Naive thymus-derived CD4-positive, alpha-beta T cell (primary cell): ENCODE data around the gene GDPD3. TPM values are rescaled to one million over a fixed set of nuclear protein-coding genes. Genes with fewer than 3 reads are reported as not detected.
A peak's percentile ranks its signal among the peaks of the same experiment; 100 is the strongest.

Experiments used
- ATAC-seq: fragments of 150-1000 bp; cut with Tn5 transposase; 2 replicates; pipeline ENCODE4 v1.10.0; 2021; ENCODE audit warnings: mild to moderate bottlenecking, moderate library complexity
- CTCF ChIA-PET: fragments of 350-600 bp; sonication (Branson Sonifier 250); formaldehyde crosslinking; loops from one replicate; lab custom pipeline; 2021; ENCODE audit warnings: antibody characterized with exemption; lab: Charles Lee
- POLR2A ChIA-PET: fragments of 350-600 bp; sonication (Branson Sonifier 250); formaldehyde crosslinking; loops from one replicate; lab custom pipeline; 2021; ENCODE audit warnings: antibody characterized with exemption, inconsistent platforms; lab: Charles Lee
- DNase-seq, 9 donors: peaks; one replicate each; pipeline versions ENCODE4 v3.0.0 to v3.0.0-alpha.2; 2020 to 2022; ENCODE audit warnings: mixed read lengths in 1 of 9
- H3K27ac ChIP-seq: one replicate; pipeline ENCODE4 v1.7.0; 2013; ENCODE audit warnings: mild to moderate bottlenecking, low read depth, low read length, moderate library complexity
- H3K27me3 ChIP-seq, 2 donors: one replicate each; pipeline ENCODE4 v1.7.0; 2013; ENCODE audit warnings: low read length in 2 of 2, mild to moderate bottlenecking in 2 of 2, moderate library complexity in 2 of 2; ENCODE audit not compliant: control insufficient read depth in 2 of 2, insufficient read depth in 2 of 2
- H3K36me3 ChIP-seq, 3 experiments: 1 replicate in 2 of 3; 2 replicates in 1 of 3; pipeline ENCODE4 v1.7.0; 2013; ENCODE audit warnings: low read length in 3 of 3, mild to moderate bottlenecking in 3 of 3, moderate library complexity in 1 of 3; ENCODE audit not compliant: insufficient read depth in 3 of 3, control insufficient read depth in 2 of 3
- H3K4me1 ChIP-seq, 2 donors: one replicate each; pipeline ENCODE4 v1.7.0; 2013; ENCODE audit warnings: low read length in 2 of 2, mild to moderate bottlenecking in 2 of 2, moderate library complexity in 1 of 2; ENCODE audit not compliant: control insufficient read depth in 2 of 2, insufficient read depth in 2 of 2
- H3K4me3 ChIP-seq: 2 replicates; pipeline ENCODE4 v1.7.0; 2013; ENCODE audit warnings: mild to moderate bottlenecking, low read length
- H3K9me3 ChIP-seq, 3 experiments: 1 replicate in 2 of 3; 2 replicates in 1 of 3; pipeline ENCODE4 v1.7.0; 2013; ENCODE audit warnings: low read length in 3 of 3; ENCODE audit not compliant: control insufficient read depth in 2 of 3
- H3K27ac Mint-ChIP-seq, 9 donors: one replicate each; pipeline ENCODE4 v1.8.0; 2020 to 2022; ENCODE audit warnings: mixed read lengths in 9 of 9, mild to moderate bottlenecking in 8 of 9, moderate library complexity in 5 of 9, inconsistent platforms in 2 of 9
- H3K27me3 Mint-ChIP-seq, 5 donors: one replicate each; pipeline ENCODE4 v1.8.0; 2021 to 2022; ENCODE audit warnings: mixed read lengths in 5 of 5, mild to moderate bottlenecking in 1 of 5
- H3K36me3 Mint-ChIP-seq, 5 donors: one replicate each; pipeline ENCODE4 v1.8.0; 2020 to 2022; ENCODE audit warnings: mixed read lengths in 5 of 5, mild to moderate bottlenecking in 3 of 5, inconsistent platforms in 1 of 5
- H3K4me1 Mint-ChIP-seq, 7 donors: one replicate each; pipeline ENCODE4 v1.8.0; 2020 to 2022; ENCODE audit warnings: mixed read lengths in 7 of 7, mild to moderate bottlenecking in 3 of 7, inconsistent platforms in 1 of 7
- H3K4me3 Mint-ChIP-seq, 10 donors: one replicate each; pipeline ENCODE4 v1.8.0; 2020 to 2022; ENCODE audit warnings: mild to moderate bottlenecking in 10 of 10, mixed read lengths in 10 of 10, moderate library complexity in 6 of 10, inconsistent platforms in 2 of 10
- H3K9me3 Mint-ChIP-seq, 11 donors: one replicate each; pipeline ENCODE4 v1.8.0; 2020 to 2022; ENCODE audit warnings: mixed read lengths in 11 of 11, mild to moderate bottlenecking in 4 of 11, inconsistent platforms in 1 of 11, moderate library complexity in 1 of 11
- intact Hi-C, 2 donors: fragments of 100-400 bp; cut with micrococcal nuclease; formaldehyde crosslinking; loops; one replicate each; pipeline ENCODE4 v1.15.1; 2023
- polyA plus RNA-seq, 2 donors: library from polyadenylated mRNA; unstranded; fragments of 300-500 nt; fragmentation: Illumina TruSeq; gene quantifications; one replicate each; pipeline ENCODE4 v1.2.3, GENCODE V29; 2021
- total RNA-seq, 6 experiments: library from RNA in 5 of 6; stranded (reverse) in 5 of 6; gene quantifications; 1 replicate in 5 of 6; 2 replicates in 1 of 6; pipeline ENCODE4 v1.2.3 and lab custom pipeline; 2021 to 2026

GDPD3 gene
- total and polyA plus RNA-seq, 7 experiments from 2014 or later = 7.9 to 39.3 (median 12.3) TPM; not detected in 2

DNA sequence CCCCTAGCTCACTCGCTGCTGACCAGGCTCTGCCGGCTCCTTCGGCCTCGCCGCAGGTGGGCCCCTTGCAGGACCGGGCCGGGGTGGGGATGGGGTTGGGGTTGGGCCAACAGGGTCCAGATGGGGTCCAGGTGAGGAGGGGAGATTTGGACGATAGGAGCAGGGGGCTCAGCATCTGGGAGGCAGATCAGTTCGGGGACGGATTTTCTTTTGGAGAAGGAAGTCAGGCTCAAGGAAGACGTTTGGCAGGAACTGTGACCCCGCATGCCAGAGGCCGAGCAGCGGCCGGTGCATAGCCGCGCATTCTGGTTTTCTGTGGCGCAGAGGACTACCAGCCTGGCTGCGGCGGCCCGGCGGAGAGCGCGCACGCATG lies 48.6 kb downstream of the GDPD3 start:
- peaks cover 13 to 41% (median 16%) of the 10 kb centered on the region in 3 experiments for H3K36me3 ChIP-seq
- ChIA-PET CTCF (interaction anchor here (0.6 to 1.9 kb wide), 4 partner anchors 9 to 343 kb away, joined by 3 to 8 read pairs (median 4); partner anchors contain the start of gene ZNF771), POLR2A (interaction anchor here (0.7 to 6.3 kb wide), 24 partner anchors 10 to 594 kb away, joined by 3 to 159 read pairs (median 6); partner anchors contain the start of genes CORO1A, DCTPP1, KCTD13 and PPP4C)
- H3K4me3 ChIP-seq = peak overlapping the region; percentile 94
- H3K9me3 ChIP-seq = no peaks in the 10 kb centered on the region
- peaks cover 13 to 36% of the 10 kb centered on the region in 2 donors for H3K4me1 ChIP-seq
- H3K27ac Mint-ChIP-seq = peak overlapping the region; percentile 90 to 99 (median 98)
- H3K4me1 Mint-ChIP-seq = peaks cover 18 to 39% (median 33%) of the 10 kb centered on the region in 7 donors
- no peak for ATAC-seq
- peak overlapping the region; percentile 83 for H3K27ac ChIP-seq
- no peaks in the 10 kb centered on the region for H3K27me3 Mint-ChIP-seq
- H3K9me3 Mint-ChIP-seq = no peaks in the 10 kb centered on the region
- intact Hi-C loops = loop anchor here (1.0 to 10.0 kb wide), 19 partner anchors 11 to 858 kb away; partner anchors contain the start of genes FBRS (in 2 of the 2), MAPK3 (in 2 of the 2), PPP4C (in 2 of the 2) and CORO1A (in 1 of the 2)
- peak in 1 of 9 donors; percentile 33 for DNase-seq
- H3K27me3 ChIP-seq = no peaks in the 10 kb centered on the region
- H3K36me3 Mint-ChIP-seq = peaks cover 0 to 29% (median 13%) of the 10 kb centered on the region in 5 donors
- H3K4me3 Mint-ChIP-seq = peak overlapping the region; percentile 96 to 100 (median 99)

- H3K27ac Mint-ChIP-seq = peak overlapping the region; percentile 90 to 99 (median 98)
- ChIA-PET POLR2A (interaction anchor here (0.7 to 6.3 kb wide), 22 partner anchors 9 to 595 kb away, joined by 3 to 159 read pairs (median 6); partner anchors contain the start of genes CORO1A, KCTD13, PAGR1 and PPP4C), CTCF (interaction anchor here (0.6 to 1.9 kb wide), 5 partner anchors 9 to 344 kb away, joined by 3 to 8 read pairs (median 4); partner anchors contain the start of genes PPP4C and ZNF771)
- Histone ChIP-seq H3K4me3 (peak overlapping the region; percentile 94), H3K36me3 (peaks cover 7 to 35% (median 10%) of the 10 kb centered on the region in 3 experiments), H3K9me3 (no peaks in the 10 kb centered on the region), H3K4me1 (peaks cover 13 to 30% of the 10 kb centered on the region in 2 donors), H3K27me3 (no peaks in the 10 kb centered on the region), H3K27ac (peak overlapping the region; percentile 83)
- peak overlapping the region; percentile 96 to 100 (median 99) for H3K4me3 Mint-ChIP-seq
- DNase-seq (peak; percentile 30 to 72 (median 69)), ATAC-seq (peak; percentile 32)
- no peaks in the 10 kb centered on the region for H3K9me3 Mint-ChIP-seq
- no peaks in the 10 kb centered on the region for H3K27me3 Mint-ChIP-seq
- intact Hi-C loops = loop anchor here (1.0 to 10.0 kb wide), 7 partner anchors 11 to 595 kb away; partner anchors contain the start of genes MAPK3 (in 2 of the 2), FBRS (in 1 of the 2) and ZNF771 (in 1 of the 2)
- peaks cover 16 to 34% (median 27%) of the 10 kb centered on the region in 7 donors for H3K4me1 Mint-ChIP-seq
- H3K36me3 Mint-ChIP-seq = peaks cover 0 to 25% (median 13%) of the 10 kb centered on the region in 5 donors
Measured at GRCh38 chr16:30063893-30064728, 49.2 kb downstream of the GDPD3 start.

- peak overlapping the region; percentile 94 for H3K4me3 ChIP-seq
- intact Hi-C loops = loop anchor here in 1 of 2 donors (10.0 kb wide), 1 partner anchor 341 kb away; the partner anchor contains the start of gene ZNF771
- H3K27me3 ChIP-seq = no peaks in the 10 kb centered on the region
Measured at GRCh38 chr16:30063278-30063892, 50.0 kb downstream of the GDPD3 start.

GRCh38 chr16:30060836-30061554 lies 52.3 kb downstream of the GDPD3 start:
- POLR2A ChIA-PET = interaction anchor here (1.1 to 1.6 kb wide), 3 partner anchors 28 to 122 kb away, joined by 3 to 5 read pairs (median 3); partner anchors contain the start of gene CORO1A
- ATAC-seq = no peak
- peaks cover 0 to 12% (median 0%) of the 10 kb centered on the region in 3 experiments for H3K36me3 ChIP-seq

More at GRCh38 chr16:30063278-30063892, 50.0 kb downstream of the GDPD3 start:
- H3K27me3 Mint-ChIP-seq = no peaks in the 10 kb centered on the region
- CTCF ChIA-PET = interaction anchor here (0.7 to 1.9 kb wide), 3 partner anchors 12 to 308 kb away, joined by 3 to 8 read pairs (median 4); partner anchors contain the start of gene PPP4C
- no peaks in the 10 kb centered on the region for H3K9me3 Mint-ChIP-seq
- H3K4me1 Mint-ChIP-seq = peaks cover 16 to 27% (median 21%) of the 10 kb centered on the region in 7 donors
- Histone ChIP-seq H3K27ac (peak overlapping the region; percentile 83), H3K4me1 (peaks cover 13 to 24% of the 10 kb centered on the region in 2 donors), H3K36me3 (peaks cover under 1 to 28% (median 4%) of the 10 kb centered on the region in 3 experiments), H3K9me3 (no peaks in the 10 kb centered on the region)
- no peak for ATAC-seq
- H3K4me3 Mint-ChIP-seq = peak overlapping the region; percentile 96 to 100 (median 99)
- H3K27ac Mint-ChIP-seq = peak overlapping the region; percentile 30 to 99 (median 98)
- H3K36me3 Mint-ChIP-seq = peaks cover 0 to 18% (median 9%) of the 10 kb centered on the region in 5 donors
- DNase-seq = no peak
- POLR2A ChIA-PET = interaction anchor here (0.6 to 6.3 kb wide), 11 partner anchors 8 to 1184 kb away, joined by 3 to 94 read pairs (median 4); partner anchors contain the start of genes CORO1A, PAGR1, TAOK2 and TBX6

DNA sequence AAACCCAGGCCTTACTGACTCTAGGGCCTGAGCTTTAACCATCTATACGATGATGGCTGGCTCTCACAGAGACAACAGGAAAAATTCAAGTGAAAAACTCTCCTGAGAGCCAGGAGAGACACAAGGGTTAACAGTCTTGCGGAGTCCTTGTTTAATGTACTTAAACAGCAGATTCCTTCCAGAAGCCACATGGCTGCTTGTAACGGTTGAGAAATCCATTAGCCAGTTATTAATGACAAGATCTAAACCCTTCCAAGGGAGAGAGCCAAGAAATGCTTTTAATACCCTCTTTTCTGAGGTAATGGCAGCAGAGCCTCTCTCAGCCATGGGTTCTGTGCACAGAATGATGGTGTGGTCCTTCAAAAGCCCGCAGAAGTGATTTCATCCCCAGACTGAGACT lies 53.0 kb downstream of the GDPD3 start:
- H3K36me3 ChIP-seq = peaks cover 0 to 7% (median 0%) of the 10 kb centered on the region in 3 experiments
- ChIA-PET CTCF (no interaction called here), POLR2A (interaction anchor here (1.0 kb wide), 1 partner anchor 659 kb away, joined by 4 read pairs; no protein-coding TSS in a partner anchor)
- DNase-seq (no peak), ATAC-seq (no peak)
- no peaks in the 10 kb centered on the region for H3K27me3 Mint-ChIP-seq
- no peaks in the 10 kb centered on the region for H3K9me3 Mint-ChIP-seq
- H3K9me3 ChIP-seq = no peaks in the 10 kb centered on the region
- H3K4me1 ChIP-seq = peaks cover 0 to 8% of the 10 kb centered on the region in 2 donors
- H3K36me3 Mint-ChIP-seq = peaks cover 0 to 1% (median 0%) of the 10 kb centered on the region in 5 donors
- H3K27ac Mint-ChIP-seq = peak overlapping the region in 3 of 9 donors; percentile 31 to 72 (median 31)
- peaks cover 2 to 10% (median 8%) of the 10 kb centered on the region in 7 donors for H3K4me1 Mint-ChIP-seq
- no peak overlapping the region for H3K27ac ChIP-seq
- H3K4me3 Mint-ChIP-seq = peak overlapping the region in 1 of 10 donors; percentile 73
- H3K27me3 ChIP-seq = no peaks in the 10 kb centered on the region
- H3K4me3 ChIP-seq = no peak overlapping the region
- intact Hi-C loops = loop anchor here in 1 of 2 donors (10.0 kb wide), 1 partner anchor 344 kb away; the partner anchor contains the start of gene ZNF771

More at GRCh38 chr16:30060836-30061554, 52.3 kb downstream of the GDPD3 start:
- Mint-ChIP-seq H3K27me3 (no peaks in the 10 kb centered on the region), H3K27ac (peak overlapping the region in 3 of 9 donors; percentile 31 to 72 (median 31)), H3K4me3 (no peak overlapping the region), H3K4me1 (peaks cover 2 to 9% (median 7%) of the 10 kb centered on the region in 7 donors), H3K36me3 (peaks cover 0 to 1% (median 0%) of the 10 kb centered on the region in 5 donors), H3K9me3 (no peaks in the 10 kb centered on the region)
- DNase-seq = no peak
- CTCF ChIA-PET = interaction anchor here (1.3 kb wide), 1 partner anchor 349 kb away, joined by 3 read pairs; no protein-coding TSS in a partner anchor
- Histone ChIP-seq H3K27ac (no peak overlapping the region), H3K4me1 (peaks cover 0 to 8% of the 10 kb centered on the region in 2 donors), H3K9me3 (no peaks in the 10 kb centered on the region), H3K4me3 (no peak overlapping the region), H3K27me3 (no peaks in the 10 kb centered on the region)
- intact Hi-C loops = loop anchor here in 1 of 2 donors (10.0 kb wide), 1 partner anchor 344 kb away; the partner anchor contains the start of gene ZNF771
